HG03135 (cell line): ENCODE data around the gene ATXN1.
"Not testable (repeated sequence)": the region's sequence is repeated elsewhere in the genome, so short reads cannot be mapped to it uniquely, and the experiment has no call there.

Experiments
- ATAC-seq: cut with Tn5 transposase; IDR thresholded peaks from one replicate; pipeline ENCODE4 v1.9.1; 2021; ENCODE audit warnings: mild to moderate bottlenecking, moderate library complexity; ENCODE audit not compliant: unreplicated experiment

ATXN1 gene

GRCh38 chr6:16406538-16406937 lies 354.7 kb downstream of the ATXN1 start:
- not testable (repeated sequence) for ATAC-seq

- no peak for ATAC-seq
Observed at GRCh38 chr6:16405375-16405774, 355.9 kb downstream of the ATXN1 start.

- no peak for ATAC-seq
Observed at GRCh38 chr6:16404456-16404855, 356.8 kb downstream of the ATXN1 start.

- no peak for ATAC-seq
Observed at GRCh38 chr6:16403831-16404230, 357.4 kb downstream of the ATXN1 start.

GRCh38 chr6:16402581-16402900 lies 358.7 kb downstream of the ATXN1 start:
- no peak for ATAC-seq

- no peak for ATAC-seq
Observed at GRCh38 chr6:16400248-16400760, 361.0 kb downstream of the ATXN1 start.

- ATAC-seq: no peak
Observed at GRCh38 chr6:16399695-16400094, 361.6 kb downstream of the ATXN1 start.

- ATAC-seq: no peak
Observed at GRCh38 chr6:16399158-16399557, 362.1 kb downstream of the ATXN1 start.

- no peak for ATAC-seq
Observed at GRCh38 chr6:16398587-16398986, 362.7 kb downstream of the ATXN1 start.

GRCh38 chr6:16397623-16398022 lies 363.6 kb downstream of the ATXN1 start:
- ATAC-seq: no peak

- no peak for ATAC-seq
Observed at GRCh38 chr6:16396497-16397319, 364.6 kb downstream of the ATXN1 start.

- no peak for ATAC-seq
Observed at GRCh38 chr6:16394632-16395031, 366.6 kb downstream of the ATXN1 start.

GRCh38 chr6:16393326-16393725 lies 367.9 kb downstream of the ATXN1 start:
- no peak for ATAC-seq

- no peak for ATAC-seq
Observed at GRCh38 chr6:16392010-16392409, 369.2 kb downstream of the ATXN1 start.

GRCh38 chr6:16391451-16391912 lies 369.8 kb downstream of the ATXN1 start:
- ATAC-seq: no peak

GRCh38 chr6:16390909-16391450 lies 370.3 kb downstream of the ATXN1 start:
- not testable (repeated sequence) for ATAC-seq

- ATAC-seq: no peak
Observed at GRCh38 chr6:16389642-16390041, 371.6 kb downstream of the ATXN1 start.

- ATAC-seq: no peak
Observed at GRCh38 chr6:16388488-16388887, 372.8 kb downstream of the ATXN1 start.

- ATAC-seq: no peak
Observed at GRCh38 chr6:16386057-16386456, 375.2 kb downstream of the ATXN1 start.

- no peak for ATAC-seq
Observed at GRCh38 chr6:16383607-16384206, 377.6 kb downstream of the ATXN1 start.

GRCh38 chr6:16381968-16382367 lies 379.3 kb downstream of the ATXN1 start:
- ATAC-seq: not testable (repeated sequence)

GRCh38 chr6:16380220-16380809 lies 380.9 kb downstream of the ATXN1 start:
- ATAC-seq: no peak
